Right lobe of liver (tissue), 6 donors: ENCODE data around the gene STX17. TPM values are rescaled to one million over a fixed set of nuclear protein-coding genes. Genes with fewer than 3 reads are reported as not detected.

ENCODE experiments used
- ATAC-seq, 4 donors: fragments of 200-7000 bp; cut with Tn5 transposase; one replicate each; pipeline ENCODE4 v1.9.1; 2020; ENCODE audit warnings: mild to moderate bottlenecking in 4 of 4, moderate library complexity in 4 of 4
- DNase-seq, 3 donors: peaks; one replicate each; pipeline ENCODE4 v3.0.0-alpha.2; 2020
- H3K27ac ChIP-seq, 3 donors: fragments of 200-600 bp; one replicate each; pipeline ENCODE4 v1.8.0; 2022
- H3K27me3 ChIP-seq, 2 donors: fragments of 200-600 bp; one replicate each; pipeline ENCODE4 v1.8.0; 2022
- H3K36me3 ChIP-seq, 4 donors: fragments of 200-600 bp; sonication (generic) in 1 of 4; one replicate each; pipeline versions ENCODE4 v1.5.1 to v1.8.0; 2017 to 2022; ENCODE audit warnings: control low read depth in 1 of 4
- H3K4me1 ChIP-seq, 4 donors: fragments of 200-600 bp; sonication (generic) in 1 of 4; one replicate each; pipeline versions ENCODE4 v1.5.1 to v1.8.0; 2017 to 2022; ENCODE audit warnings: control low read depth in 1 of 4
- H3K4me3 ChIP-seq, 3 donors: fragments of 200-600 bp; one replicate each; pipeline ENCODE4 v1.8.0; 2022
- H3K9me3 ChIP-seq, 4 donors: fragments of 200-600 bp; sonication (generic) in 1 of 4; one replicate each; pipeline versions ENCODE4 v1.5.1 to v1.8.0; 2017 to 2022; ENCODE audit warnings: control low read depth in 1 of 4
- CTCF ChIP-seq, 4 donors: fragments of 200-600 bp in 3 of 4; fragments of 450-650 bp in 1 of 4; IDR thresholded peaks; one replicate each; pipeline versions ENCODE4 v1.5.1 to v1.8.0; 2016 to 2022; ENCODE audit warnings: antibody characterized with exemption in 4 of 4, mild to moderate bottlenecking in 2 of 4
- POLR2A ChIP-seq: fragments of 450-650 bp; IDR thresholded peaks from one replicate; pipeline ENCODE4 v1.6.1; 2017; ENCODE audit warnings: antibody characterized with exemption, mild to moderate bottlenecking
- WGBS: methylation state at CpG from one replicate; pipeline ENCODE4 v1.1.6; 2018; ENCODE audit warnings: low coverage, low lambda C conversion rate; ENCODE audit not compliant: insufficient coverage; ENCODE audit errors: missing lambda C conversion rate; 5-methylcytosine and 5-hydroxymethylcytosine counted together
- intact Hi-C, 2 donors: fragments of 100-400 bp; cut with DNase I; formaldehyde crosslinking; loops; one replicate each; pipeline versions ENCODE4 v1.11.2 to v1.14.1; 2022
- total RNA-seq, 6 experiments: library from RNA; depleted of rRNA in 2 of 6; stranded (reverse); fragments of >200 nt in 2 of 6; fragmentation: NEBNext Ultra II Directional in 3 of 6; extraction: Animal tissue kit (Norgen Biotek cat#: 25700) in 3 of 6; gene quantifications; one replicate each; pipeline versions ENCODE4 v1.1.0 to v1.2.4, GENCODE V29; 2016 to 2023
- donor health status: DM: no; HTN: yes; CAD: no.
- donor health status: DM: no; HTN: no; CAD: no.
- donor health status: DM: no; HTN: no; CAD: no.
- donor health status: DM: no; HTN: yes; CAD: no.
- donor health status: DM: no; HTN: yes; CAD: no.

STX17 gene
- total RNA-seq, 6 experiments from 2014 or later, result 19.9 to 28.2 (median 23.2) TPM

GRCh38 chr9:99921875-99922710 lies 15.6 kb downstream of the STX17 start:
- TF ChIP-seq POLR2A (no peak), CTCF (IDR thresholded peaks at IDR 0.05) (no peak)
- WGBS, result 26% methylated on average over 4 of the region's 4 CpGs
- peaks cover 0 to 26% (median 5%) of the 10 kb centered on the region in 4 donors for H3K36me3 ChIP-seq
- intact Hi-C loops, result no loop called here
- H3K9me3 ChIP-seq, result no peaks in the 10 kb centered on the region
- H3K4me3 ChIP-seq, result no peak overlapping the region
- no peaks in the 10 kb centered on the region for H3K27me3 ChIP-seq
- no peak for DNase-seq
- no peaks in the 10 kb centered on the region for H3K4me1 ChIP-seq
- no peak overlapping the region for H3K27ac ChIP-seq
- peak in 1 of 4 donors; percentile 75 for ATAC-seq

GRCh38 chr9:99922711-99923030 lies 16.2 kb downstream of the STX17 start:
- Histone ChIP-seq H3K9me3 (no peaks in the 10 kb centered on the region), H3K27me3 (no peaks in the 10 kb centered on the region), H3K36me3 (peaks cover 0 to 26% (median 5%) of the 10 kb centered on the region in 4 donors), H3K27ac (no peak overlapping the region), H3K4me1 (no peaks in the 10 kb centered on the region), H3K4me3 (no peak overlapping the region)
- intact Hi-C loops, result no loop called here
- ATAC-seq (no peak), DNase-seq (no peak)
- TF ChIP-seq POLR2A (no peak), CTCF (IDR thresholded peaks at IDR 0.05) (no peak)

GRCh38 chr9:99925541-99925940 lies 19.1 kb downstream of the STX17 start:
- Histone ChIP-seq H3K27ac (no peak overlapping the region), H3K4me3 (no peak overlapping the region), H3K36me3 (peaks cover 0 to 20% (median 3%) of the 10 kb centered on the region in 4 donors), H3K27me3 (no peaks in the 10 kb centered on the region), H3K4me1 (peaks cover 0 to 12% (median 3%) of the 10 kb centered on the region in 4 donors), H3K9me3 (no peaks in the 10 kb centered on the region)
- ATAC-seq, result no peak
- TF ChIP-seq CTCF (IDR thresholded peaks at IDR 0.05), result no peak
- no peak for TF ChIP-seq POLR2A
- intact Hi-C loops, result no loop called here
- 96% methylated on average over 4 of the region's 4 CpGs for WGBS
- no peak for DNase-seq

- Histone ChIP-seq H3K27ac (peak overlapping the region in 2 of 3 donors; percentile 48 to 61), H3K36me3 (no peaks in the 10 kb centered on the region), H3K9me3 (no peaks in the 10 kb centered on the region), H3K27me3 (no peaks in the 10 kb centered on the region), H3K4me1 (peaks cover 0 to 35% (median 11%) of the 10 kb centered on the region in 4 donors), H3K4me3 (no peak overlapping the region)
- ATAC-seq (peak; percentile 50 to 74 (median 62)), DNase-seq (no peak)
- WGBS, result 43% methylated on average over 2 of the region's 2 CpGs
- intact Hi-C loops, result no loop called here
- TF ChIP-seq POLR2A (no peak), CTCF (IDR thresholded peaks at IDR 0.05) (no peak)
These were observed 23.2 kb downstream of the STX17 start for GRCh38 chr9:99929652-99930051.
